Hematopoietic multipotent progenitor cell treated with erythropoietin and hydrocortisone succinate and interleukin-3 and kit ligand, for 8 days (in vitro differentiated cells): ENCODE measurements around the gene RASIP1.

Source experiments
- DNase-seq: peaks from one replicate; pipeline ENCODE4 v3.0.0-alpha.2; 2015

The RASIP1 gene

DNA sequence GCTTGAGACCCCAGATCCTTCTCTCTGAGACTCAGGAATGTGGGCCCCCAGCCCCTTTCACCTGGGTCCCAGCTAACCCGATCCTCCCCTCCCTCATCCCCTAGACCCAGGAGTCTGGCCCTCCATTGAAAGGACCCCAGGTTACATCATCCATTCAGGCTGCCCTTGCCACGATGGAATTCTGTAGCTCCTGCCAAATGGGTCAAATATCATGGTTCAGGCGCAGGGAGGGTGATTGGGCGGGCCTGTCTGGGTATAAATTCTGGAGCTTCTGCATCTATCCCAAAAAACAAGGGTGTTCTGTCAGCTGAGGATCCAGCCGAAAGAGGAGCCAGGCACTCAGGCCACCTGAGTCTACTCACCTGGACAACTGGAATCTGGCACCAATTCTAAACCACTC lies 15.4 kb upstream of the RASIP1 start:
- no peak for DNase-seq

DNA sequence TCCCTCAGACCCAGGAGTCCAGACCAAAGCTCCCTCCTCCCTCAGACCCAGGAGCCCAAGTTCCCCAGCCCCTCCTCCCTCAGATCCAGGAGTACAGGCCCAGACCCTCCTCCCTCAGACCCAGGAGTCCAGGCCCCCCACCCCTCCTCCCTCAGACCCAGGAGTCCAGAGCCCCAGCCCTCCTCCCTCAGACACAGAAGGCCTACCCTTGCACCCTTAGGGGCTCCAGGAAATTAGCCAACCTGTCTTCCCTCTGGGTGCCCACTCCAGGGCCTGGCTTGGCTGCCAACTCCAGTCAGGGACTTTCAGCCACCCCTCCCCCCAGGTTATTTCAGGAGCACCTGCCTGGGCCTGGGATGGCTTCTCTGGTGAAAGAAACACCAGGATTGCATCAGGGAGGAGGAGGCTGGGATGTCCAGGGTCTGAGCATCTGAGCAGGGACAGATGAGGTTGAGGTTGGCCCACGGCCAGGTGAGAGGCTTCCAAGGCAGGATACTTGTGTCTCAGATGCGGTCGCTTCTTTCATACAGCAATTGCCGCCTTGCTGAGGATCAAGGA lies 14.8 kb upstream of the RASIP1 start, which contains the start of gene FGF21:
Gene FGF21 (plus strand): TSS at position 441 of the 558 bp plus-strand sequence. CDS start 713 bp downstream, outside the sequence.
- DNase-seq, result peak; percentile 45

DNA sequence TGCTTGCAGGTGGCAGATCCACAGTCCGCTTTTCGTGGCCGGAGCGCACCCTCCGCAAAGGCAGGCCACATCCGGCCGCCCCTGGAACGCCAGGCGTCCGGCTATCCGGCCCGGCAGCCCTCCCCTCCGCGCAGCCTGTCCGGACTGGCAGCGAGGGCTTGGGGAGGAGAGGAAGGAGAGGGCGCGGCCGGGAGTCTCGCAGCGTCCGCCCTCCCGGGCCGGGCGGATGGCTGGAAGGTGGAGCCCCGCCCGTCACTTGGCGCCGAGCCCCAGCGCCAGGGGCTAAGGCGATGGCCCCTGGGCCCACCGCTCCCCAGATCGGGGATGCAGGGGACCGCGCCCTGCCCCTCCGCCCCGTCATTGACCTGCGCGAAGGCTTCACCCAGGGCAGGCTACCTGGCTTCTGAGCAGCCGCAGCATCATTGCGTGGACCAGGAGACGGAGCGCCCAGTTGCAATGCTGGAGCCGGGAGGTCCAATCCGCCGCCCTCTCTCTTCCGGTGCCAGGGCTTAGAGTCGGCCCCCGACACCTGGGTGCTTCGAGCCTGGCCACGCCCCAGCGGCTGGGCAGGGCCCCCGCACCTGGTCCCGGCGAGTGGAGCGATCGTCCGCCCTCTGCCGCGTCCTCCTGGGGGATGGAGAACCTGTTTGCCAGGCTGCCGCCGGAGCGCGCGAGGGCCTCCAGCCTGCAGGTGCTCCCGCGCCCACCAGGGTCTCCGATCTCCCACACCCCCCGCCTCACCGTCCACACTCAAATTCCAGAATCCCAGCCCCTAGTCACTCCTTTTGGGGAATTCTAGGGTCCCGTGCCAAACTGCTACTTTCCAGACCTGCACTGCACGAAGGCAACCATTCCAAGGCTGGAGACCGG lies 12.3 kb upstream of the RASIP1 start, which contains the start of gene FUT1:
Gene FUT1 (minus strand): TSS at position 146 of the 870 bp plus-strand sequence. CDS start 1,360 bp downstream, outside the sequence.
- peak; percentile 68 for DNase-seq

DNA sequence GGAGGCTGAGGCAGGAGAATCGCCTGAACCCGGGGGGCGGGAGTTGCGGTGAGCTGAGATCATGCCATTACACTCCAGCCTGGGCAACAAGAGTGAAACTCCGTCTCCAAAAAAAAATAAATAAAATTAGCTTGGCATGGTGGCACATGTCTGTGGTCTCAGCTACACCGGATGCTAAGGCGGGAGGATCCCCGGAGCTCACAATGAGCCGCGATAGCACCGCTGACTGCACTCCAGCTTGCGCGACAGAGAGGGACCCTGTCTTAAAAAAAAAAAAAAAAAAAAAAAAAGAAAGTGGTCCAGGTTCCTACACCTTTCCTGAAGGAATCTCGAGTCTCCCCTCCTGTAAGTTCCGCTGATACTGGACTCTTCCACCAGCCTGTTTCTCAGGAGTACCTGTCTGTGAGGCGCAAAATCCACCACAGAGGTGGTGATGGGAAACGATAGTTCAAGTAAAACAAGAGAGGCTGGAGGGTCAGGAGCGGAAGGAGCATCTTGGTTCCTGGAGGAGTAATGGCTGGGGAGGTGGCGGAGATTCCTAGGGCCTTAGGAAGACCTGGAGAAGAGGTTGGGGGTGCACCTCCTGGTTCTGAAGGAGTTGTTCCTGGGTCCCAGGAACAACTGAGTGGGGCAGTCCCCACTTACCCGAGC lies 11.6 kb upstream of the RASIP1 start:
- peak; percentile 57 for DNase-seq

DNA sequence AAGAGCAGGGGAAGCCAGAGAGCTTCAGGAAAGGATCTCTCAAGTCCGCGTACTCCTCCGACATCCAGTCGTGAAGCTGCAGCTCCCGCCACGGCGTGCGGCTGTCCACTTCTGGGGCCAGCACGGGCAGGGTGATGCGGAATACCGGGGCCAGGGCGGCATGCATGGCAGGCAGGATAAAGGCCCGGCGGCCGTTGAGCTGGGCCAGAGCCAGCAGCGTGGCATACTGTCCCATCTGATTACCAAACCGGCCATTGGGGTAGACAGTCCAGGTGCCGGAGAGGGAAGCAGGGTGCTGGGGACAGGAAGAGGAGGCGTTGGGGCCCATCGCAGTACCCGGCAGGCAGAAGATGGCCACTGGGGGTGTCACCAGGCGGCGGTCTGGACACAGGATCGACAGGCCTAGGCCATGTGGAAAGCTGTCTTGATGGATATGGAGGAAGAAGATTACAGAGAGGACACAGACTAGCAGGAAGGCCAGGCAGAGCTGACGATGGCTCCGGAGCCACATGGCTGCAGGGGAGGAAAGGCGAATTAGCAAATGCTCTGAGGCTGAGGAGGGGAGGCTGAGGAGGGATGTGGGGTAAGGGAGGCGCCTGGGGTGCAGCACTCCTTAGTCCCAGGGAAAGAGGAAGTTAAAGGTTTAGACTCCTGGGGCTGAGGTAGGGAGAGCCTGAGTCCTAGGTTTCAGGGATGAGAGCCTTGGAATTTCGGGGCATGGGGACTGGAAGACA lies 10.5 kb upstream of the RASIP1 start:
- peak; percentile 57 for DNase-seq

DNA sequence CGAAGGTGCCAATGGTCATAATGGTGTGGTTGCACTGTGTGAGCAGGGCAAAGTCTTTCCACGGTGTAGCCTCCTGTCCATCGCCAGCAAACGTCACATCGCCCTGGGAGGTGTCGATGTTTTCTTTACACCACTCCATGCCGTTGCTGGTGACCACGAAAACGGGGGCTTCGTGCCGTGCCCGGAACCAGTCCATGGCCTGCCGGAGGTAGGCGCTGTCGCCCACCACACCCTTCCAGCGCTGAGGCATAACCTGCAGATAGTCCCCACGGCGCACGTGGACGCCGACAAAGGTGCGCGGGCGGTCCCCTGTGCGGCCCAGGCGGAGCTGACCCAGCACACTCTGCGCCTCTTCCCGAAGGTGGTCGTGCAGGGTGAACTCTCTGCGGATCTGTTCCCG lies 9.9 kb upstream of the RASIP1 start:
- DNase-seq, result no peak

DNA sequence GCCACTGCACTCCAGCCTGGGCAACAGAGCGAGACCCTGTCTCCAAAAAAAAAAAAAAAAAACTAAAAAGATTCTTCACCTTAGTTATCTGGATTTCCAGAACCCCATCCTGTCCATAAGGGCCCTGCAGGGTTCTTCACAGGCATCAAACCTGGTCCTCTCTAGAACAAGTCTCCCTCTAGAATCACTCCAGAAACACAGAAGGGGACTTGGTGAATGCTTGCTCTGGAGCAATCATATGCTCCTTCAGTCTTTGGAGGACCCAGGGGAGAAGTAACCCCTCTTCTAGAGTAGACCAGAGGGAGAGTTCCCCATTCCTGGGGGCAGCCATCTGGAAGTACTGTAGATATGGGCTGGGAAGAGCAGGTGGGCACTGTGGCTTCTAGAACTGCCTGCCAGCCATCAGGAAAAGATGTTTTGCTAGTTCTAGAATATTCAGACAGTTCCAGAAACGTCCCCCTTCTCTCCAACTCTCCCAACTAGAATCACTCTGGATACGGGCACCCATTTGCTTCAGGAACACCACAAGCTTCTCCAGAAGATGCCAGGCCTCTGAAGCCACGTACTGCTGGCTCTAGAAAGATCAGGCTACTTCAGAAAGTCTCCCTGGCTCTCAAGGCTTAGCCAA lies 9.3 kb upstream of the RASIP1 start:
- no peak for DNase-seq

DNA sequence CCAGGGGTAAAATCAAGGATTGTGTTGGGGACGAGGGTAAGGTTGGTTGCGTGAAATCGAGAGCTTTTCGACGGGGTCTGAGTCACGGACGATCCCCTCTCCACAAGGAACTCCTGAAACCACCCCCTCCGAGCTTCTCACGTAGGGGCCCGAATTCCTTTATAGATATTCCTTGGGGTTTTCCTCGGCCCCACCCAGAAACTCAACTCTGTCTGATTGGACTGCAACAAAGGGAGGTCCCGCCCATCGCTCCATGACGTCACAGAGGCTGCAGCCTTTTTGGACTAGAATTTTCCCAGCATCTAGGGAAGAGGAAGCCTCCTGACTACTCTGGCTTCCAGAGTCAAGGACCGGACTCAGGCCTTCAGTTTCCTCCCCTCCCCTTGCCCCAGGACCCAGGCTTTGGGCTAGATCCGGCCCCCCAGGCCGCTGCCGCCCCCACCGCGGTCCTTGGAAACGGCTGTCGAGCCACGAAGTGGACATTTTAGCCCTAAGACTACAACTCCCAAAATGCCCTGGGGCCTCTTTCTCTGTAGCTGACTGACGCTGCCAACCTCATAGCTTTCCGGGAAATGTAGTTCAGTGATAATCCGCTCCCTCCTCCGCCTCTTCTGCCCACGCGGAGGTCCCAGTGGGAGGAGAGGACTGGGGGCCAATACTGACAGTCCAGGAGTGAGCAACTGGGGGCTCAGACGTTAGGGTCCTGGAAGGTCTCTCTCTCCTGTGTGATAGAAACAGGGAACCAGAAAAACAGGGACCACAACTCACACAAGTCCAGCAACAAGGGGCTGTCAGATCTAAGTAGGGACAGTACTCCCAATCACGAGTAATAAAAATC lies 6.5 kb upstream of the RASIP1 start, which contains the start of gene IZUMO1:
Gene IZUMO1 (minus strand): TSS at position 172 of the 838 bp plus-strand sequence. CDS start 1,050 bp downstream, outside the sequence.
- DNase-seq, result peak; percentile 93

GRCh38 chr19:48746110-48746509 lies 5.7 kb upstream of the RASIP1 start:
- DNase-seq, result no peak

DNA sequence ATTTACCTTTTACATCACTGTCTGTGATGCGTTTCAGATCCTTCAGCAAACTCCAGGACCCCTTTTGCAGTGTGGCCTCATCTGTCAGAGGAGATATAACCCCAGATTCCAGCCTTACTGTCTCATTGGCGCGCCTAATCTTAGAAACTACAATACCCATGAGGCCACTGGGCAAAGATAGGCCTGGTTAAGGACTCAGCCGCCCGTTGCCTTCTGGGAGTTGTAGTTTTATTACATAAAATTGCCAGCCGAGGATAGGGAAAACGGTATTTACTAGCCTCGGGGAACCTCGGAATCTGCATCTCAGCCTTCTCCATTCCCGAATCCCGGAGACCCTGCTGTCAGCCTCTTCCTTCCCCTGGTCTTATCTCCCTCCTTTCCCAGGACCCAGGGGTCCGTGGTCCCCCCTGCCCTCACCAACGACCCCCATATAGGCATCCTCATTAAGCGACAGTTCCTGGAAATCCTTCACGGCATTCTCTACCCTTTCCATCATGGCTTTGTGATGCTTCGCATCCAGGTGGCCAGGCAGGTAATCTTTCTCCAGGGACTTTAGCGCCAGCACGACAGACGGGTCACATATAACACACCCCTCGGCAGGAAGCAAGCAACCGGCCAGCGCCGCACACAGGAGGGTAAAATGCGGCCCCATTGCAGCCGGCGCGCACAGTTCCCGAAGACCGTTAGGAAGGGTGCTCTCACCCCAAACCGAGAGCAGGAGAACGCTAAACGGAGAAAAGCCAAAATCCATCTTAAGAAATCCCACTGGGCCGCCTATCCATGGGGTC lies 5.0 kb upstream of the RASIP1 start:
- DNase-seq, result peak; percentile 87

DNA sequence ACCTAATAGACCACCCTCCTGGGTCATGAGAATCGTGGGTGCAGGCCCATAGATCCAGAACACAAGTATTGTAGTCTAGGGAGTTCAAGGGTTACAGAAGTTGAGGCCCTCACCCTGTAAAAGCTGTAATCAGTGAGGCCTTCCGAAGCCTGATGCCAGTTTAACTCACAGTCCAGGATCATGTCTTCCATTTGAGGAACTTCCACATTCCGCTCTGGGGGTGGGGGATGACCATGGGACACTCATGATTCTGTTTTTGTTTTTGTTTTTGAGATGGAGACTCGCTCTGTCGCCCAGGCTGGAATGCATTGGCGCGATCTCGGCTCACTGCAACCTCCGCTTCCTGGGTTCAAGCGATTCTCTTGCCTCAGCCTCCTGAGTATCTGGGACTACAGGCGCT lies 1.7 kb upstream of the RASIP1 start:
- DNase-seq, result no peak

DNA sequence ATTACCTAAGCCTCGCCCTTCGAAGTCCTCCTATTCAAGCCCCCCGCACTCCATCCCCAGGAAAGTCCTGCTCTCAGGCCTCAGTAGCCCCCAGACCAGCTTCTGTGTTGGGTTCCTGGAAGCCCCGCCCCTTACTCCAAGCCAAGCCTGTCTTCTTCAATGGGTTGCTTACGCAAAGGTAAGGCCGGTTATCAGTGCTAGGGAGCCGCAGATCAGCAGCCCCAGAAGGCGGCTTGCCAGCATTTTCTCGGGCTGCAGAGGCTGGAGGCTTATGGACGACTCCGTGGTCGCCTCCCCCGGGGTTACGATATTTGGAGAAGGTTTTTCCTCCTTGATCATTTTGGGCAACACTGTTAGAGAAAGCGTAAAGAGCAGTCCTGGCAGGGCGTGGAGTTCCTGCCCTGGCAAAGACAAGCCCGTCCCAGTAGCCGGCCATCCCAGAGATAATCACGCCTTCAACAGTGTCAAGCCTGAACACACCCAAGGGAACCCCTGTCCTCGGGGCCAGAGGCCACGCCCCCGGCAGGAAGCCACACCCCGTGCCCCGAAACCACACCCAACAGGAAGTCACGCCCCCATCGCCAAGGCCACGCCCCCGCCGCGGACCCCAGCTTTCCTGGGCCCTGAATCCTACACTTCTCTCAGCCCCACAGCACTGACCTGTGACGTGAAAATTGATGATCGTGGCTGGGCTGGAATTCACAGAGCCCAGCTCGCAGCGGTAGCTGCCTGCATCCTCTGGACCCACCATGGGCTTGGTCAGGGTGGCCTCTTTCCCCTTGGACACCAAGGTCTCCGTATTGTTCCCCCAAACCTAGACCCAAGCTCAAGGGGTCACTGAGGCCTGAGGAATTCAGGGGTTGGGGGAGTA lies 954 bp upstream of the RASIP1 start:
- DNase-seq, result peak; percentile 90

GRCh38 chr19:48739404-48740163 lies 826 bp downstream of the RASIP1 start:
- DNase-seq, result no peak

- DNase-seq, result peak; percentile 85
Observed at GRCh38 chr19:48738557-48739403, 1.6 kb downstream of the RASIP1 start.

DNA sequence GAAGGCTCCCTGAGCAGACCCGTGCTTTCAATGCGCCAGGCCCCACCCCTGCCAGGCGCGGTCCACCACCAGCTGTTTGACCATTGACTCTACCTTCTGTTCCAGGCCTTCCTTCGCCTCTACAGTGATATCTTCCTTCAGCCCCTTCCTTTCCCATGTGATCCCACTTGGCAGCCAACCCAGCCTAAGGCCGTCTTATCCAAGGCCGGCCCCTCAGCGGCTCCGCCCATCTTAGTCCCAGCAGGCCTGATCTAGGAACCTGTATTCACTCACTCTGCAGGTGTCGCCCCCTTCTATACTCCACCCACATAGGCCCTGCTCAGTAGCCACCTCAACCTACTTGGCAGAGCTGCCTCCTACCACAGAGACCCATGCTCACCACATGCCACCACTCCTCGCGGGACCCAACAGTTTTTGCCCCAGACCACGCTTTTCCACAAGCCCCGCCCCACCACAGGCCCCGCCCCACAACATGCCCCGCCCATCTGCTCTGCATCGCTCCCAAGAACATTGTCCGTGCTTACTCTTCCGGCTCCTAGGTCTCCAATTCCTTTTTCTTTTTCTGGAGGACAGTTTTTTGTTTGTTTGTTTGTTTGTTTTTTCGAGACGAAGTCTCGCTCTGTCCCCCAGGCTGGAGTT lies 2.9 kb downstream of the RASIP1 start:
- peak; percentile 53 for DNase-seq

- DNase-seq, result no peak
Observed at GRCh38 chr19:48735031-48735615, 5.3 kb downstream of the RASIP1 start.

DNA sequence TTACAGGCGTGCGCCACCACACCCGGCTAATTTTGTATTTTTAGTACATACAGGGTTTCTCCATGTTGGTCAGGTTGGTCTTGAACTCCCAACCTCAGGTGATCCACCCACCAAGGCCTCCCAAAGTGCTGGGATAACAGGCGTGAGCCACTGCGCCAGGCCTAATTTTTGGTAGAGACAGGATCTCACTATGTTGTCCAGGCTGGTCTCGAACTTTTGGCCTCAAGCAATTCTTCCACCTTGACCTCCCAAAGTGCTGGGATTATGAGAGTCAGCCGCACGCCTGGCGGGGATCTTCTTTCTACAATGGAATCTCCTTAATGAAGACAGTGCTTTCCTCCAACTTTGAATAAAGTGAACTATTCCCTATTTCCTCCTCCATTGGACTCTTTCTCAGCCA lies 5.8 kb downstream of the RASIP1 start:
- DNase-seq, result no peak
